HG03066 (cell line): ENCODE results near the gene ARHGEF17.

Experiments used
- ATAC-seq: cut with Tn5 transposase; IDR thresholded peaks from one replicate; pipeline ENCODE4 v1.9.1; 2021; ENCODE audit warnings: low read depth; ENCODE audit not compliant: unreplicated experiment

ARHGEF17 gene

DNA sequence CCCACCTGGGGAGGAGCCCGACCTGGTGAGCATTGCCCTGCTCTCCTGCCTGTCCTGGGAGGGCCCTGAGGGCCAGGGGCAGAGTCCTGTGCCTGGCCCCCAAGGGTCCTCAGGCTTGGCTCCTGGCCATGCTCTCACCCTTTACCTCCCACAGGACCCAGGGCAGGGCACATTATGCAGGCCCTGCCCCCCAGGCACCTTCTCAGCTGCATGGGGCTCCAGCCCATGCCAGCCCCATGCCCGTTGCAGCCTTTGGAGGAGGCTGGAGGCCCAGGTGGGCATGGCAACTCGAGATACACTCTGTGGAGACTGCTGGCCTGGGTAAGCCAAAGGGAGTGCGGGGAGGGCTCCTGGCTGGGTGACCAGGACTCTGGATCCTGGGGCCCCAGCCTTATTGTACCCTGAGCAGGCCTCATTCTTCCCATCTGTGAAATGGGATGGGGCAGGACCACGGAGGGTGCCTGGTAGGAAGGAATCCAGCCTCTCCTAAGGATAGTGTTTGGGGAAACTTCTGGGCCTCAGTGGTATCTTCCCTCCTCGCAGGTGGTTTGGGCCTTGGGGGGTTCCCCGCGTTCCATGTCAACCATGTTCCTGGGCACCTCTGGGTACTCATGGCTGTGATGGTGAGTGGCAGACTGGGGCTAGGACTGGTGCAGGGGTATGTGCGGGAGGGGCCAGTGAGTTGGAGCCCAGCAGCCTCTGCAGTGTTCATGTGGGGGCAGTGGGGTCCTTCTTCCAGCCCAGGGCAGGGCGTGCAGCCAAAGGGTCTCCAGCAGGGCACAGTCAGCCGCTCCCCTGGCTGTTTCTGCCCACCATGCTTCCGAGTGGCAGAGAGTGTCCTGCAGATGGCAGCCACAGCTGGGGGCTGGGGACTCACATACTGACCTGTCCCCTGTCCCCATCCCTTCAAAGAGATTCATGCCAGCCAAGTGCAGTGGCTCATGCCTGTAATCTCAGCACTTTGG, 82.8 kb downstream of the ARHGEF17 start:
- ATAC-seq, result no peak

- no peak for ATAC-seq
Measured at GRCh38 chr11:73391665-73392064, 83.6 kb downstream of the ARHGEF17 start.

DNA sequence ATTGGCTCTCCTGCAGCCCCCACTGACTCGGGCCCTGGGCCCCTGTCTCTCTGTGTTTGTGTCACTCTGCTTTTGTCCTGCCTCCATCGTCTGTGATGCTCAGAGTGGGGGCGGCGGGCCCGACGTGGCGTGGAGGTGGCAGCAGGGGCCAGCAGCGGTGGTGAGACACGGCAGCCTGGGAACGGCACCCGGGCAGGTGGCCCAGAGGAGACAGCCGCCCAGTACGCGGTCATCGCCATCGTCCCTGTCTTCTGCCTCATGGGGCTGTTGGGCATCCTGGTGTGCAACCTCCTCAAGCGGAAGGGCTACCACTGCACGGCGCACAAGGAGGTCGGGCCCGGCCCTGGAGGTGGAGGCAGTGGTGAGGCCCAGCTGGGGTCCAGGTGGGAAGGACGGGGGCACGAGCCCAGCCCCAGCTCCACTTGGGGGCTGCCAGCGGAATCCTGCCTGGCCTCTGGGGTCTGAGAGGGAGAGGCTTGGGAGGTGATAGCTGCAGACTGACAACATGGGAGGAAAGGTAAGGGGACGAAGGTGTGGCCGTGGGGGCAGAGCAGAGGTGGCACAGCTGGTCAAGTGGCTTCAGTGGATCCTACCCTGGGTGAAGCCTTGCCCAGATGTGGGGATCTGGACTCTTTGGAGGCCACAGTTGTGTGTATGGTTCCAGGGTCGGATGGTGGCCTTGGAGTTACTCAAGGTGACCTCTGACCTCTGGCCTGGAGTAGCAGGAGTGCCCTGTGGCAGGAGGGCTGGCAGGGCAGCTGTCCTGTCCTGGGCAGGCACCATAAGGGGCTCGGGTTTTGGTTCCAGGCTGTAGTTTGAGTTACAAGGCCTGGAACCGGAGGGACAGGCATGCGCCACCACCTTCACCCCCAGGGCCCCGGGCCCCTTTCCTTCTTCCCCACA, 84.3 kb downstream of the ARHGEF17 start:
- no peak for ATAC-seq

GRCh38 chr11:73393011-73393380, 84.9 kb downstream of the ARHGEF17 start:
- ATAC-seq, result no peak

DNA sequence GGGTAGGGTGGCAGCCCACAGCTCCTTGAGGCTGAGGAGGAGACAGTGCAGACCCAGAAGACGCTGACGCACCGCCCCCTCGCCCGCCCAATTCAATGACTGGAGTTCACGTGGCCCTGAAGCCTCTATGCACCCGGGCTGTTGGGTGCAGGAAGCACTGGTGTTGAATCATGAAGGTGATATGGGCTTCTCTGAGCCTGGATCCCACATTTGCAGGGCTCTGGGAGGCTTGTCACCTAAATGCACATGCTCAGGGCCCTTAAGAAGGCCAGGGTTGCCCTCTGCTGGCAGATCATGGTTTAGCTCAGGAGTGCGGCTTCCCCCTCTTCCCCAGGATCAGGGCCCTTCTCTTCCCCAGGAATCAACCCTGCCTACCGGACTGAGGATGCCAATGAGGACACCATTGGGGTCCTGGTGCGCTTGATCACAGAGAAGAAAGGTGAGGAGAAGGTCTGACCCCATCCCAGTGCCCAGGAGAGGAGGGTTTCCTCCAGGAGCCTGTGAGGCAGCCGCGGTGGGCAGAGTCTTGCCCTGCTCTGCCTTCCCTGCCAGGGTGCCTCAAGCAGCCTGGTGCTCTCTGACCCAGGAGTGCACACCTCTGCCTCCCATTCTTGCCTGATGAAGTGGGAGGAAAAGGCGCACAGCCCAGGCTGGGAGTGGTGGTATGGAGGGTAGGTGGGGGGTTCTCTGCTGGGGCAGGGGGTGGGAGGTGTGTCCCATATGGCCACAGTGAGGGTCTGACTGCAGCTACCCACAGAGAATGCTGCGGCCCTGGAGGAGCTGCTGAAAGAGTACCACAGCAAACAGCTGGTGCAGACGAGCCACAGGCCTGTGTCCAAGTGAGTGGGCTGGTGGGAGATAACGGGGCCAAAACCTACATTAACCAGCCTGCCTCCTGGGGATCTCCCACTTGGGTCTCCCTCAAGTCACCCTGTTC, 85.7 kb downstream of the ARHGEF17 start:
- no peak for ATAC-seq

- no peak for ATAC-seq
Measured at GRCh38 chr11:73394416-73395296, 86.6 kb downstream of the ARHGEF17 start.

DNA sequence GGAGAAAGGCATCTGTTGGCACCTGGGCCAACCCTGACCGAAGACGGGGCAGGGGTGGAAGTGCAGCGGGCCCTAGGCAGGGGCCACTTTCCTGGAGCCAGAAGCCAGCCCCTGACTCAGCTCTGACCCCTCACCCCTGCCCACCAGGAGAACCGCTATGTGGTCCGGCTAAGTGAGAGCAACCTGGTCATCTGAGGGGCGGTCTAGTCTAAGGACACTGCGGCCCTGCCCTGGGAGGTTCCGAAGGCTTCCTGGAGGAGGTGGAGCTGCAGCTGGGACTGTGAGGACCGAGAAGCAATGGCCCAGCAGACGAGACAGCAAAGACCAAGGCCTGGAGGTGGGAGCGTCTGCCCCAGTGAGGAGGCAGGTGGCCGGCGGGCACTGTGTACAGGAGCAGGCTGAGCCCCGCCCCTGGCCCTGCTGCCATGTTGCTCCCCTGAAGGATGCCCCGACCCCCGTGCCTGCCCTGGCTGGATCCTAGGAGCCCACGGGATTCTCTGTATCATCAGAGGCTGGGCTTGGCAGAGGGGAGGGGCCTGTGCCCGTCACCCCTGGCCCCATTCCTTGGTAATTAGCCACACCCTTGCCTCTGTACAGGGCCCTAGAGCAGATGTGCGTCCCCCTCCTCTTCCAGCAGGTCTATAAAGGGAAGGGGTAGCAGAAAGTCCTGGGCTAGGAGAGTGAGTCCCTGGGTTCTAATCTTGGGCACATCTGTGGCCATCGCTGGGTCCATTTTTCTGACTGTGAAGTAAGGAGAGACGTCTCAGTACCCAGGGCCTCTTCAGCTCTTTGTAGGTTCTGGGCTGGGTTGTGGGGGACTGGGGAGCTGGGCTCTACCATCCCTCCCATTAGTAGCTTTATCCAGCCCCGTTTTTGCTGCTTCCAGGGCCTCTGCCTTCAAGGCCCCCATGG, 87.5 kb downstream of the ARHGEF17 start:
- ATAC-seq, result no peak

GRCh38 chr11:73396251-73396930, 88.3 kb downstream of the ARHGEF17 start:
- ATAC-seq, result no peak

DNA sequence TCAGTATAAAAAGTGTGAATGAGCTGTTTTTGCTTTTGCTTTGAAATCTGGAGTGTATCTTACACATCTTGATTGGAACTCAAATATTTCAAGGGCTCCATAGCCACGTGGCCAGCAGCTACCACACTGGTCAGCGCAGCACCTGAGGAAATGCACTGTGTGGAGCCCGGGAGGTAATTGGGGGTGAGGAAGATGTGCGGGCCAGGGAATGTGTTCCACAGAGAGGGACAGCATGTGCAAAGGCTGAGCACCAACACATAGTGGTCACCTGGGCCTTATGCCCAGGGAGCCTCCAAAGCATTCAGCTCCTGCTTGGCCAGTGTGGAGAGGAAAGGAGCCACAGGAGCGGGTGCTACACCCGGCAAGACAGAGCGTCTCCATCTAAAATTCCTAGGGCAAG, 88.9 kb downstream of the ARHGEF17 start:
- ATAC-seq, result no peak

- no peak for ATAC-seq
Measured at GRCh38 chr11:73397468-73398131, 89.5 kb downstream of the ARHGEF17 start.

- no peak for ATAC-seq
Measured at GRCh38 chr11:73398132-73398526, 90.1 kb downstream of the ARHGEF17 start.

GRCh38 chr11:73398721-73399120, 90.6 kb downstream of the ARHGEF17 start:
- no peak for ATAC-seq

DNA sequence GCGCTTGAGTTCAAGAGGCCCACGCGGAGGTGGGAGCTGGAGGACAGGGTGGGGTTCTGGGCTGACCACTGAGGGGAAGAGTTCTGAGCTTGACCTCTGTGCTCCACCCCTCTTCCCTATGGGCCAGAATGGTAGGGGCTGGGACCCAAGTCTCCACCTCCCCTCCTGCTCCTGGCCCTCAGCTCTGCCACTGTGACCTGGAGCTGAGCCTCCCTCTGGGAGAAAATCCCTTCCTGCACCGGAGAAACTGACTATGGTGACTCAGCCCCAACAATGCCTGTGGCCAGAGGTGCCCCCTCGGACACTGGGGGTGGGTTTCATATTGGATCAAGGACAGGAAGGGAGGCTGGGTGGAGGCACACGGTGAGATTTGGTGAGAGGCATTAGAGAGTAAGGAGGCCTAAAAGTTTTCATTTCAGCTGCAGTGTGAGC, 91.1 kb downstream of the ARHGEF17 start:
- ATAC-seq, result no peak

GRCh38 chr11:73399636-73400035, 91.6 kb downstream of the ARHGEF17 start:
- no peak for ATAC-seq

GRCh38 chr11:73400293-73400692, 92.2 kb downstream of the ARHGEF17 start:
- ATAC-seq, result no peak

DNA sequence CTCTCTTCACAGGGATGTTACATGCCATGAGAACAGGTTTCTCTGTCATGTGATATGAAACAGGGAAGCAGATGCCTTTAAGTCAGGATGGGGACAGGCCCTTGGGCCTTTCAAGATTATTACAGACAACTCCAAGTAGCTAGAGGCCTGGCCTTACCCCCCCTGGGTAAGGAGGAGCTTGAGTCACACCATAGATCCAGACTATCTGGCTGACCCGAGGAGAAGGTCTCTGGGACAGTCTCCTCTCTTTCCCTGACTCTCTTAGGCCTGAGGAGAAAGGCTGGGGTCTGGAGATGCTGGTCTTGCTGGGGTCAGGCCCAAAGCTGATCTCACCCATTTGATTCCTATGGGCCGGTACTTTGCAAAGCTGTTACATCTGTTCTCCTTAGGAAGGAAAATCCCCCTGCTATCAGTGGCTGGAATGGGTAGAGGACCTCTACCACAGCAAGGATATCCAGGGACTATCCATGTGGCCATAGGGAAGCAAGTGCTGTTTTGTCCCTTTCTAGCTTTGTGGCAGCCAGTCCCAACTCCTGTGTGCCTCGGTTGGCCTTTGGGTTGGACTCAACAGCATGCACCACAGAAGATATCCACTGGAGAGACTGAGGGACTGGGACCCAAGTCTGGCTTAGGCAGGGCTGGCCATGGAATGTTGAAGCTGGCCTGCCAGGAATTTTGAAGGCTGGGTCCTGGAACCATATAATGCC, 93.3 kb downstream of the ARHGEF17 start:
- no peak for ATAC-seq
